Lower leg skin (tissue), 3 donors: ENCODE results near the gene CDYL2.

Experiments used
- CTCF ChIP-seq, 3 donors: fragments of 450-650 bp; IDR thresholded peaks; one replicate each; pipeline ENCODE4 v1.5.1; 2016; ENCODE audit warnings: antibody characterized with exemption in 3 of 3, mild to moderate bottlenecking in 3 of 3, moderate library complexity in 2 of 3
- POLR2A ChIP-seq, 2 donors: fragments of 450-650 bp; IDR thresholded peaks; one replicate each; pipeline ENCODE4 v1.6.1; 2016 to 2017; ENCODE audit warnings: antibody characterized with exemption in 2 of 2, mild to moderate bottlenecking in 1 of 2, moderate library complexity in 1 of 2

GRCh38 chr16:80652441-80652840, 152.0 kb downstream of the CDYL2 start:
- TF ChIP-seq CTCF (IDR thresholded peaks at IDR 0.05) (no peak), POLR2A (IDR thresholded peaks at IDR 0.05) (no peak)
